Stomach smooth muscle (tissue), 2 donors: Measurements from ENCODE around the gene ACTL8.
"Not testable (repeated sequence)": the region's sequence is repeated elsewhere in the genome, so short reads cannot be mapped to it uniquely, and the experiment has no call there.

Source experiments
- H3K27ac ChIP-seq: one replicate; pipeline ENCODE4 v1.7.0; 2013; ENCODE audit warnings: mild to moderate bottlenecking, low read length, inconsistent platforms
- H3K27me3 ChIP-seq, 2 donors: one replicate each; pipeline ENCODE4 v1.7.0; 2013; ENCODE audit warnings: low read length in 2 of 2; ENCODE audit not compliant: insufficient read depth in 2 of 2, control insufficient read depth in 1 of 2
- H3K36me3 ChIP-seq, 2 donors: one replicate each; pipeline ENCODE4 v1.7.0; 2013; ENCODE audit warnings: low read length in 2 of 2; ENCODE audit not compliant: control insufficient read depth in 2 of 2, insufficient read depth in 2 of 2
- H3K4me1 ChIP-seq: one replicate; pipeline ENCODE4 v1.7.0; 2013; ENCODE audit warnings: low read length; ENCODE audit not compliant: control insufficient read depth, insufficient read depth
- H3K4me3 ChIP-seq, 2 donors: one replicate each; pipeline ENCODE4 v1.7.0; 2013; ENCODE audit warnings: low read length in 2 of 2
- H3K9ac ChIP-seq, 2 donors: one replicate each; pipeline ENCODE4 v1.7.0; 2013; ENCODE audit warnings: low read length in 2 of 2, mild to moderate bottlenecking in 1 of 2
- H3K9me3 ChIP-seq, 2 donors: one replicate each; pipeline ENCODE4 v1.7.0; 2013; ENCODE audit warnings: low read length in 2 of 2; ENCODE audit not compliant: control insufficient read depth in 2 of 2
- donor health status: healthy.
- donor health status: Pancreatic carcinoma.

ACTL8 gene

GRCh38 chr1:17746281-17746680 is 8.9 kb upstream of the ACTL8 start:
- not testable (repeated sequence) for H3K9me3 ChIP-seq, H3K27ac ChIP-seq, H3K4me3 ChIP-seq, H3K4me1 ChIP-seq, H3K36me3 ChIP-seq, H3K9ac ChIP-seq, H3K27me3 ChIP-seq

GRCh38 chr1:17746920-17747319 is 8.2 kb upstream of the ACTL8 start:
- H3K4me1 ChIP-seq = peaks cover 4% of the 10 kb centered on the region
- H3K9ac ChIP-seq = no peak overlapping the region
- peaks cover 0 to 4% of the 10 kb centered on the region in 2 donors for H3K9me3 ChIP-seq

GRCh38 chr1:17750333-17750732 is 4.8 kb upstream of the ACTL8 start:
- H3K27ac ChIP-seq = no peak overlapping the region
- no peaks in the 10 kb centered on the region for H3K36me3 ChIP-seq
- H3K9me3 ChIP-seq = peaks cover 4 to 16% of the 10 kb centered on the region in 2 donors
- H3K9ac ChIP-seq = no peak overlapping the region
- no peak overlapping the region for H3K4me3 ChIP-seq
- H3K4me1 ChIP-seq = no peaks in the 10 kb centered on the region
- H3K27me3 ChIP-seq = peaks cover 0 to 7% of the 10 kb centered on the region in 2 donors

More at GRCh38 chr1:17746920-17747319, 8.2 kb upstream of the ACTL8 start:
- H3K27ac ChIP-seq = no peak overlapping the region
- H3K27me3 ChIP-seq = peaks cover 0 to 9% of the 10 kb centered on the region in 2 donors
- no peaks in the 10 kb centered on the region for H3K36me3 ChIP-seq
- no peak overlapping the region for H3K4me3 ChIP-seq

GRCh38 chr1:17752356-17752755 is 2.8 kb upstream of the ACTL8 start:
- Histone ChIP-seq H3K27me3 (peaks cover 0 to 7% of the 10 kb centered on the region in 2 donors), H3K4me3 (no peak overlapping the region), H3K27ac (no peak overlapping the region), H3K9me3 (peaks cover 4 to 25% of the 10 kb centered on the region in 2 donors), H3K9ac (no peak overlapping the region), H3K36me3 (no peaks in the 10 kb centered on the region), H3K4me1 (no peaks in the 10 kb centered on the region)

- Histone ChIP-seq H3K36me3 (no peaks in the 10 kb centered on the region), H3K27me3 (no peaks in the 10 kb centered on the region), H3K4me3 (no peak overlapping the region), H3K9me3 (peaks cover 20 to 57% of the 10 kb centered on the region in 2 donors), H3K9ac (no peak overlapping the region), H3K4me1 (no peaks in the 10 kb centered on the region), H3K27ac (no peak overlapping the region)
Measured at GRCh38 chr1:17757426-17757825, 2.3 kb downstream of the ACTL8 start.

- Histone ChIP-seq H3K27me3 (peaks cover 5 to 8% of the 10 kb centered on the region in 2 donors), H3K4me1 (no peaks in the 10 kb centered on the region), H3K27ac (no peak overlapping the region), H3K9me3 (peaks cover 20 to 57% of the 10 kb centered on the region in 2 donors), H3K4me3 (no peak overlapping the region), H3K9ac (no peak overlapping the region), H3K36me3 (no peaks in the 10 kb centered on the region)
Measured at GRCh38 chr1:17759114-17759513, 4.0 kb downstream of the ACTL8 start.

- Histone ChIP-seq H3K36me3 (no peaks in the 10 kb centered on the region), H3K27ac (no peak overlapping the region), H3K4me1 (no peaks in the 10 kb centered on the region), H3K27me3 (peaks cover 13 to 17% of the 10 kb centered on the region in 2 donors), H3K9me3 (peaks cover 17 to 32% of the 10 kb centered on the region in 2 donors), H3K4me3 (no peak overlapping the region), H3K9ac (no peak overlapping the region)
Measured at GRCh38 chr1:17762313-17762712, 7.2 kb downstream of the ACTL8 start.

- Histone ChIP-seq H3K27me3 (peaks cover 15 to 17% of the 10 kb centered on the region in 2 donors), H3K4me1 (no peaks in the 10 kb centered on the region), H3K9ac (no peak overlapping the region), H3K36me3 (no peaks in the 10 kb centered on the region), H3K27ac (no peak overlapping the region), H3K9me3 (peaks cover 12 to 22% of the 10 kb centered on the region in 2 donors), H3K4me3 (no peak overlapping the region)
Measured at GRCh38 chr1:17763417-17763816, 8.3 kb downstream of the ACTL8 start.

- no peaks in the 10 kb centered on the region for H3K4me1 ChIP-seq
- H3K36me3 ChIP-seq = no peaks in the 10 kb centered on the region
- H3K9me3 ChIP-seq = peaks cover 7 to 17% of the 10 kb centered on the region in 2 donors
- H3K27me3 ChIP-seq = peaks cover 15 to 17% of the 10 kb centered on the region in 2 donors
- no peak overlapping the region for H3K27ac ChIP-seq
- H3K9ac ChIP-seq = no peak overlapping the region
- H3K4me3 ChIP-seq = no peak overlapping the region
Measured at GRCh38 chr1:17763995-17764394, 8.9 kb downstream of the ACTL8 start.

GRCh38 chr1:17764591-17764990 is 9.5 kb downstream of the ACTL8 start:
- Histone ChIP-seq H3K9ac (no peak overlapping the region), H3K4me1 (no peaks in the 10 kb centered on the region), H3K36me3 (no peaks in the 10 kb centered on the region), H3K4me3 (no peak overlapping the region), H3K9me3 (peaks cover 5 to 11% of the 10 kb centered on the region in 2 donors), H3K27me3 (peaks cover 15 to 17% of the 10 kb centered on the region in 2 donors), H3K27ac (no peak overlapping the region)

- Histone ChIP-seq H3K9ac (no peak overlapping the region), H3K27ac (no peak overlapping the region), H3K27me3 (peaks cover 15 to 17% of the 10 kb centered on the region in 2 donors), H3K9me3 (no peaks in the 10 kb centered on the region), H3K4me3 (no peak overlapping the region), H3K4me1 (no peaks in the 10 kb centered on the region), H3K36me3 (no peaks in the 10 kb centered on the region)
Measured at GRCh38 chr1:17765444-17766411, 10.6 kb downstream of the ACTL8 start.
